BJ (cell line): ENCODE measurements around the gene CD36. TPM values are rescaled to one million over a fixed set of nuclear protein-coding genes. Genes with fewer than 3 reads are reported as not detected.
"Not testable (repeated sequence)": the region's sequence is repeated elsewhere in the genome, so short reads cannot be mapped to it uniquely, and the experiment has no call there.

Experiments used
- CTCF ChIA-PET: fragments of 350-600 bp; formaldehyde crosslinking; extraction: SDS; loops from one replicate; lab custom pipeline; 2021; ENCODE audit warnings: antibody characterized with exemption, inconsistent platforms; lab: Yijun Ruan, JAX
- POLR2A ChIA-PET: fragments of 300-600 bp; sonication (Branson Sonifier 250); formaldehyde crosslinking; extraction: SDS; loops from one replicate; lab custom pipeline; 2021; ENCODE audit warnings: antibody characterized with exemption; lab: Charles Lee
- DNase-seq: peaks from one replicate; pipeline ENCODE4 v3.0.0-alpha.2; 2011; ENCODE audit warnings: low read depth
- H3K27me3 ChIP-seq: 2 replicates; pipeline ENCODE4 v1.6.0; 2011; ENCODE audit warnings: low read length; ENCODE audit not compliant: control insufficient read depth, insufficient read depth
- H3K36me3 ChIP-seq: 2 replicates; pipeline ENCODE4 v1.5.1; 2011; ENCODE audit warnings: low read length; ENCODE audit not compliant: control insufficient read depth, insufficient read depth
- H3K4me3 ChIP-seq: 2 replicates; pipeline ENCODE4 v1.5.1; 2011; ENCODE audit warnings: low read depth, mild to moderate bottlenecking, control low read depth, low read length
- CTCF ChIP-seq: IDR thresholded peaks from 2 replicates; pipeline ENCODE4 v1.5.1; 2011; ENCODE audit warnings: low read depth, mild to moderate bottlenecking, control low read depth, inconsistent platforms, low read length, moderate library complexity; ENCODE audit not compliant: insufficient read depth
- polyA plus RNA-seq: library from polyadenylated mRNA; depleted of rRNA; stranded (reverse); fragments of >200 nt; gene quantifications from 2 replicates; pipeline ENCODE4 v1.2.3, GENCODE V29; 2011

The CD36 gene
- polyA plus RNA-seq, 1 experiment, result 0.34 TPM

DNA sequence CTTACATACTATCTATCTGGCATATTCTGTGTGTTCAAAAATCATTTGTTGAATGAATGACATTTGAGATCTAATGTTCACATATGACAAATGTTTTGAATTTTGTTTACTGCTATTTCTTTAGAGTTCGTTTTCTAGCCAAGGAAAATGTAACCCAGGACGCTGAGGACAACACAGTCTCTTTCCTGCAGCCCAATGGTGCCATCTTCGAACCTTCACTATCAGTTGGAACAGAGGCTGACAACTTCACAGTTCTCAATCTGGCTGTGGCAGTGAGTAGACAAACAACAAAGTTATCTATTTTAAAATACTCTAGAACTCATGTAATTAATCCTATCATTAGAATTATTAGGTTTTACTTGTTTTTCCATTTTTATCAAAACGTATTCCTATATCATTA is 22.5 kb downstream of the CD36 start:
- CTCF ChIA-PET, result interaction anchor here (1.3 to 4.6 kb wide), 2 partner anchors 9 to 232 kb away, joined by 4 to 41 read pairs; no protein-coding TSS in a partner anchor
- POLR2A ChIA-PET, result no interaction called here
- H3K36me3 ChIP-seq, result no peaks in the 10 kb centered on the region
- H3K27me3 ChIP-seq, result no peaks in the 10 kb centered on the region
- H3K4me3 ChIP-seq, result no peak overlapping the region
- no peak for TF ChIP-seq CTCF
- no peak for DNase-seq

GRCh38 chr7:80661729-80662128 is 23.3 kb downstream of the CD36 start:
- no peak for DNase-seq
- ChIA-PET CTCF (interaction anchor here (0.5 to 4.6 kb wide), 7 partner anchors 10 to 808 kb away, joined by 3 to 41 read pairs (median 4); no protein-coding TSS in a partner anchor), POLR2A (no interaction called here)
- no peak for TF ChIP-seq CTCF
- Histone ChIP-seq H3K36me3 (no peaks in the 10 kb centered on the region), H3K27me3 (no peaks in the 10 kb centered on the region), H3K4me3 (no peak overlapping the region)

GRCh38 chr7:80662252-80662651 is 23.8 kb downstream of the CD36 start:
- no peaks in the 10 kb centered on the region for H3K36me3 ChIP-seq
- CTCF ChIA-PET, result interaction anchor here (0.8 to 4.6 kb wide), 6 partner anchors 10 to 808 kb away, joined by 3 to 41 read pairs (median 4); no protein-coding TSS in a partner anchor
- no peak for DNase-seq
- no peak overlapping the region for H3K4me3 ChIP-seq
- no peaks in the 10 kb centered on the region for H3K27me3 ChIP-seq
- POLR2A ChIA-PET, result no interaction called here
- no peak for TF ChIP-seq CTCF

DNA sequence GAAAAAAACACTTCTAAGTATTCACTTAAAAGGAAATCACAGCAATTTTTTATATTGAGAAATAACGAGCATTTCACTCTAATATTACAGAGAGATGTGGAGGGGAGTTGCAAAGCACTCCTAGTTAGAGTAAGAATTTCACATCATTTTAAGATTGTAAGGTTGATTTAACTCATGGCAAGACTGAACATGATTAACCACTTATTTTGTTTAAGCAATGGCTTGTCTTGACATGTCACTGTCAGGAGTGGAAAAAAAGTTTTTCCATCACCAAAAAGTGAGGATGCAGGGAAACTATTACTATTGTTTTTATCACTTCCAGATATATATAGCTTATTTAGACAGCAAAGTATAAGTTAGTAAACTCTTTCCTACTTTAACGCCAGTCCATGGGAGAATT is 27.1 kb downstream of the CD36 start:
- ChIA-PET POLR2A (no interaction called here), CTCF (interaction anchor here (0.8 to 4.6 kb wide), 2 partner anchors 10 to 237 kb away, joined by 3 to 41 read pairs; no protein-coding TSS in a partner anchor)
- Histone ChIP-seq H3K4me3 (no peak overlapping the region), H3K36me3 (no peaks in the 10 kb centered on the region), H3K27me3 (no peaks in the 10 kb centered on the region)
- TF ChIP-seq CTCF, result no peak
- no peak for DNase-seq

DNA sequence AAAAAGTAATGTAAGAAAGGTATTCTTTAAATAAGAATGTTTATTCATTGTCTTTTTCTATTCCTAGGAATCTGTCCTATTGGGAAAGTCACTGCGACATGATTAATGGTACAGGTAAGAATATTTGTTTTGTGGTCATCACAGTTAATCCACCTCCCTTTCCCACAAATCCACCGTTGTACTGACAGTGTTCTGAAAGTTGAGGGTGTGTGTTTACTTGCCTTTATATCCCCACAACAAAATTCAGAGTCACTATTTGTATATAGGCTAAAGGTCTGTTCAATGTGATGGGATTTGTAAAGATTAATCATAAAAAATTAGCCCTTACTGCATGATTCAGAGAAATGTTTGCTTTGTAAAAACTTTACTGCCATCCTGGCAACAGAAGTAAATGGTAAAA is 27.9 kb downstream of the CD36 start:
- DNase-seq, result no peak
- Histone ChIP-seq H3K4me3 (no peak overlapping the region), H3K27me3 (no peaks in the 10 kb centered on the region), H3K36me3 (no peaks in the 10 kb centered on the region)
- CTCF ChIA-PET, result interaction anchor here (1.4 kb wide), 1 partner anchor 9 kb away, joined by 3 read pairs; no protein-coding TSS in a partner anchor
- TF ChIP-seq CTCF, result no peak
- POLR2A ChIA-PET, result no interaction called here

GRCh38 chr7:80669367-80669766 is 30.9 kb downstream of the CD36 start:
- H3K4me3 ChIP-seq, POLR2A ChIA-PET, H3K27me3 ChIP-seq, DNase-seq, H3K36me3 ChIP-seq: not testable (repeated sequence)
- CTCF ChIA-PET, result interaction anchor here (1.5 kb wide), 1 partner anchor 241 kb away, joined by 4 read pairs; no protein-coding TSS in a partner anchor
